HG03439 (cell line): ENCODE measurements around the gene TNS2.

Source experiments
- ATAC-seq: cut with Tn5 transposase; IDR thresholded peaks from one replicate; pipeline ENCODE4 v1.9.1; 2021; ENCODE audit warnings: mild to moderate bottlenecking, moderate library complexity; ENCODE audit not compliant: unreplicated experiment

Gene TNS2

GRCh38 chr12:53056296-53056695, 6.4 kb downstream of the TNS2 start:
- ATAC-seq, result no peak

GRCh38 chr12:53056901-53057300, 7.0 kb downstream of the TNS2 start:
- ATAC-seq, result no peak

GRCh38 chr12:53057816-53058500, 8.1 kb downstream of the TNS2 start:
- ATAC-seq, result no peak

GRCh38 chr12:53058674-53059433, 9.0 kb downstream of the TNS2 start:
- ATAC-seq, result no peak

- ATAC-seq, result no peak
Observed at GRCh38 chr12:53059434-53060063, 9.7 kb downstream of the TNS2 start.

GRCh38 chr12:53060064-53060720, 10.3 kb downstream of the TNS2 start:
- ATAC-seq, result no peak

GRCh38 chr12:53060721-53061276, 10.9 kb downstream of the TNS2 start:
- ATAC-seq, result no peak

- no peak for ATAC-seq
Observed at GRCh38 chr12:53061404-53062010, 11.6 kb downstream of the TNS2 start.

GRCh38 chr12:53062011-53062961, 12.4 kb downstream of the TNS2 start:
- no peak for ATAC-seq

GRCh38 chr12:53062977-53063707, 13.3 kb downstream of the TNS2 start:
- no peak for ATAC-seq

- no peak for ATAC-seq
Observed at GRCh38 chr12:53063708-53064612, 14.1 kb downstream of the TNS2 start.

- no peak for ATAC-seq
Observed at GRCh38 chr12:53064613-53065436, 15.0 kb downstream of the TNS2 start.

- ATAC-seq, result no peak
Observed at GRCh38 chr12:53065470-53065869, 15.6 kb downstream of the TNS2 start.

- ATAC-seq, result no peak
Observed at GRCh38 chr12:53065975-53066931, 16.4 kb downstream of the TNS2 start.

GRCh38 chr12:53067074-53067992, 17.5 kb downstream of the TNS2 start:
- ATAC-seq, result no peak
